Inflammatory macrophage treated with lipopolysaccharide for 4 hours (primary cell): ENCODE data around the gene IDH3G.
"Not testable (repeated sequence)": the region's sequence is repeated elsewhere in the genome, so short reads cannot be mapped to it uniquely, and the experiment has no call there.

ENCODE experiments used
- DNase-seq: peaks from one replicate; pipeline ENCODE4 v3.0.0-alpha.2; 2020

Gene IDH3G

GRCh38 chrX:153746991-153747390, 47.2 kb downstream of the IDH3G start:
- not testable (repeated sequence) for DNase-seq

GRCh38 chrX:153746359-153746758, 47.8 kb downstream of the IDH3G start:
- no peak for DNase-seq

GRCh38 chrX:153745067-153745433, 49.1 kb downstream of the IDH3G start:
- DNase-seq = not testable (repeated sequence)

GRCh38 chrX:153744210-153745066, 49.7 kb downstream of the IDH3G start:
- no peak for DNase-seq

- DNase-seq = not testable (repeated sequence)
Measured at GRCh38 chrX:153743468-153744209, 50.5 kb downstream of the IDH3G start.

GRCh38 chrX:153742796-153743467, 51.2 kb downstream of the IDH3G start:
- not testable (repeated sequence) for DNase-seq

- not testable (repeated sequence) for DNase-seq
Measured at GRCh38 chrX:153742111-153742510, 52.1 kb downstream of the IDH3G start.

- DNase-seq = no peak
Measured at GRCh38 chrX:153741446-153741845, 52.7 kb downstream of the IDH3G start.

GRCh38 chrX:153740631-153741222, 53.4 kb downstream of the IDH3G start:
- no peak for DNase-seq

- DNase-seq = no peak
Measured at GRCh38 chrX:153739754-153740486, 54.3 kb downstream of the IDH3G start.

- no peak for DNase-seq
Measured at GRCh38 chrX:153738056-153738605, 56.0 kb downstream of the IDH3G start.

GRCh38 chrX:153736871-153737441, 57.2 kb downstream of the IDH3G start:
- DNase-seq = no peak

GRCh38 chrX:153736071-153736820, 57.9 kb downstream of the IDH3G start:
- no peak for DNase-seq
